SK-N-SH treated with all-trans-retinoic acid at 6 μM for 48 hours (cell line): ENCODE results near the gene SUPT4H1.

Source experiments
- ATAC-seq: fragments of 200-7000 bp; cut with Tn5 transposase; 3 replicates; pipeline ENCODE4 v1.9.1; 2020; ENCODE audit warnings: mild to moderate bottlenecking, moderate library complexity
- ARNTL ChIP-seq: fragments of 450-650 bp; formaldehyde crosslinking; IDR thresholded peaks from 2 replicates; pipeline ENCODE4 v1.5.0; 2020; ENCODE audit warnings: low read depth, mild to moderate bottlenecking, moderate library complexity, borderline replicate concordance
- BACH2 ChIP-seq: fragments of 250-450 bp; sonication (Bioruptor Pico); IDR thresholded peaks from 2 replicates; pipeline ENCODE4 v1.9.0; 2021; ENCODE audit warnings: mild to moderate bottlenecking, borderline replicate concordance
- CSDC2 ChIP-seq: fragments of 250-450 bp; sonication (Bioruptor Pico); IDR thresholded peaks from 2 replicates; pipeline ENCODE4 v1.5.0; 2020; ENCODE audit warnings: mild to moderate bottlenecking, moderate library complexity
- CSRNP3 ChIP-seq: fragments of 250-450 bp; sonication (Bioruptor Pico); IDR thresholded peaks from 2 replicates; pipeline ENCODE4 v1.5.1; 2021; ENCODE audit warnings: mild to moderate bottlenecking, moderate library complexity
- ESRRG ChIP-seq: fragments of 250-450 bp; sonication (Bioruptor Pico); IDR thresholded peaks from 2 replicates; pipeline ENCODE4 v1.6.1; 2021; ENCODE audit warnings: mild to moderate bottlenecking
- GLIS3 ChIP-seq: fragments of 250-450 bp; sonication (Bioruptor Pico); IDR thresholded peaks from 2 replicates; pipeline ENCODE4 v1.5.0; 2020; ENCODE audit warnings: mild to moderate bottlenecking, moderate library complexity
- ISL1 ChIP-seq: fragments of 250-450 bp; sonication (Bioruptor Pico); IDR thresholded peaks from 2 replicates; pipeline ENCODE4 v2.1.2; 2022; ENCODE audit warnings: mild to moderate bottlenecking, moderate library complexity
- OSR1 ChIP-seq: fragments of 250-450 bp; sonication (Bioruptor Pico); IDR thresholded peaks from 2 replicates; pipeline ENCODE4 v1.8.0; 2022; ENCODE audit warnings: moderate library complexity, mild to moderate bottlenecking, inconsistent platforms
- POU6F1 ChIP-seq: fragments of 250-450 bp; sonication (Bioruptor Pico); IDR thresholded peaks from 2 replicates; pipeline ENCODE4 v1.8.0; 2021; ENCODE audit warnings: low read depth, mild to moderate bottlenecking, moderate library complexity, borderline replicate concordance
- PPARA ChIP-seq: fragments of 250-450 bp; sonication (Bioruptor Pico); IDR thresholded peaks from 2 replicates; pipeline ENCODE4 v1.5.0; 2020; ENCODE audit warnings: mild to moderate bottlenecking, borderline replicate concordance
- RARB ChIP-seq: fragments of 250-450 bp; sonication (Bioruptor Pico); IDR thresholded peaks from 2 replicates; pipeline ENCODE4 v1.8.0; 2021; ENCODE audit warnings: mild to moderate bottlenecking, moderate library complexity
- SNAI2 ChIP-seq: fragments of 250-450 bp; sonication (Bioruptor Pico); IDR thresholded peaks from 2 replicates; pipeline ENCODE4 v1.5.0; 2020; ENCODE audit warnings: mild to moderate bottlenecking, moderate library complexity
- TCF4 ChIP-seq: fragments of 250-450 bp; sonication (Bioruptor Pico); IDR thresholded peaks from 2 replicates; pipeline ENCODE4 v1.8.0; 2021; ENCODE audit warnings: mild to moderate bottlenecking, moderate library complexity, borderline replicate concordance
- TOX ChIP-seq: fragments of 250-450 bp; sonication (Bioruptor Pico); IDR thresholded peaks from 2 replicates; pipeline ENCODE4 v1.8.0; 2021; ENCODE audit warnings: mild to moderate bottlenecking, moderate library complexity, borderline replicate concordance
- ZC3H10 ChIP-seq: fragments of 250-450 bp; sonication (Bioruptor Pico); IDR thresholded peaks from 2 replicates; pipeline ENCODE4 v1.5.1; 2021; ENCODE audit warnings: mild to moderate bottlenecking, moderate library complexity
- ZFP3 ChIP-seq: fragments of 250-450 bp; sonication (Bioruptor Pico); IDR thresholded peaks from 2 replicates; pipeline ENCODE4 v1.5.0; 2020; ENCODE audit warnings: mild to moderate bottlenecking, moderate library complexity
- ZFP30 ChIP-seq: fragments of 450-650 bp; formaldehyde crosslinking; IDR thresholded peaks from 2 replicates; pipeline ENCODE4 v1.5.0; 2022; ENCODE audit warnings: mild to moderate bottlenecking, moderate library complexity
- ZNF565 ChIP-seq: fragments of 450-650 bp; formaldehyde crosslinking; conservative IDR thresholded peaks from 2 replicates; pipeline ENCODE4 v1.5.0; 2020; ENCODE audit warnings: low read depth, mild to moderate bottlenecking, moderate library complexity
- ZNF70 ChIP-seq: fragments of 450-650 bp; formaldehyde crosslinking; IDR thresholded peaks from 2 replicates; pipeline ENCODE4 v1.5.0; 2020; ENCODE audit warnings: mild to moderate bottlenecking, moderate library complexity
- ZNF8 ChIP-seq: fragments of 450-650 bp; formaldehyde crosslinking; IDR thresholded peaks from 2 replicates; pipeline ENCODE4 v1.5.0; 2020; ENCODE audit warnings: mild to moderate bottlenecking, moderate library complexity
- TF ChIP-seq, protein P1 (sequence below): fragments of 250-450 bp; sonication (Bioruptor Pico); IDR thresholded peaks from 2 replicates; pipeline ENCODE4 v1.5.1; 2020; ENCODE audit warnings: low read depth, mild to moderate bottlenecking, moderate library complexity

The SUPT4H1 gene

GRCh38 chr17:58330997-58331814, 20.8 kb downstream of the SUPT4H1 start (continued):
- TF ChIP-seq ZNF565 (CRISPR knock-in tag): no peak
- no peak for TF ChIP-seq OSR1 (CRISPR knock-in tag)
- no peak for TF ChIP-seq TOX (CRISPR knock-in tag)
- no peak for TF ChIP-seq CSDC2 (CRISPR knock-in tag)
- TF ChIP-seq, all 23 proteins: peak for 0

GRCh38 chr17:58330538-58330996, 21.4 kb downstream of the SUPT4H1 start:
- no peak for ATAC-seq
- TF ChIP-seq ZFP30: no peak
- TF ChIP-seq ZNF70 (CRISPR knock-in tag): no peak
- TF ChIP-seq ESRRG (CRISPR knock-in tag): no peak
- no peak for TF ChIP-seq SNAI2 (CRISPR knock-in tag)
- TF ChIP-seq, protein P1, sequence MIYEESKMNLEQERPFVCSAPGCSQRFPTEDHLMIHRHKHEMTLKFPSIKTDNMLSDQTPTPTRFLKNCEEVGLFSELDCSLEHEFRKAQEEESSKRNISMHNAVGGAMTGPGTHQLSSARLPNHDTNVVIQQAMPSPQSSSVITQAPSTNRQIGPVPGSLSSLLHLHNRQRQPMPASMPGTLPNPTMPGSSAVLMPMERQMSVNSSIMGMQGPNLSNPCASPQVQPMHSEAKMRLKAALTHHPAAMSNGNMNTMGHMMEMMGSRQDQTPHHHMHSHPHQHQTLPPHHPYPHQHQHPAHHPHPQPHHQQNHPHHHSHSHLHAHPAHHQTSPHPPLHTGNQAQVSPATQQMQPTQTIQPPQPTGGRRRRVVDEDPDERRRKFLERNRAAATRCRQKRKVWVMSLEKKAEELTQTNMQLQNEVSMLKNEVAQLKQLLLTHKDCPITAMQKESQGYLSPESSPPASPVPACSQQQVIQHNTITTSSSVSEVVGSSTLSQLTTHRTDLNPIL (CRISPR knock-in tag): no peak
- TF ChIP-seq OSR1 (CRISPR knock-in tag): no peak
- TF ChIP-seq ZNF8 (CRISPR knock-in tag): no peak
- TF ChIP-seq, all 23 proteins: peak for 0

DNA sequence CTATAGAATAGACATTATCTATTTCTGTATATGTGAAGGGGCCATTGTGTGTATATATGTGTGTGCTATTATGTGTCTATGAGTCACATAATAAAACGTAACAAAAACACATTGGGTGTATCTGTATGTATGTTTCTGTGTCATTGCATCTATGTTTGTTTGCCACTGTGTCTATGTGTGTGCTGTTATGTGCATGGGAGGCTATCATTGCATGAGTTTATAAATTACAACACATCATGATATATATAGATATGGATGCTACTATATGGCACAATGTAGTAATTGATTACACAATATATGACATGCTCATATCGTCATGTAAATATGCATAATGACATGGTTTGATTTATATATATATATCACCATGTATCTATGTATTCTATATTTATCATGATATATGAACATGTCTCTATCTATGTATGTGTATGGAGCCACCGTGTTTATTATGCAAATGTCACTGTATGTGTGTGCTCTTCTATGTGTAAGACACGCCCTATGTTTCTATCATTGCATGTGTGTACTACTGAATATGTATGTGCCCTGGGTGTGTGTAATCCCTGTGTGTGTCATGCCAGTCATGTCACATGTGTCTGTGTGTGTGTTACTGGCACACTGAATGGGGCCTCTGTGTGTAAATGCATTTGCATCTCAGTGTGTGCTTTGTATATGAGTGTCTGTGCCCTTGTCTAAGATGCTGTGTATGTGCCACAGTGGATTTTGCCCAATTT, 22.0 kb downstream of the SUPT4H1 start:
- no peak for ATAC-seq
- TF ChIP-seq POU6F1 (CRISPR knock-in tag) (no peak), TCF4 (CRISPR knock-in tag) (no peak), RARB (CRISPR knock-in tag) (no peak), GLIS3 (CRISPR knock-in tag) (no peak), ARNTL (CRISPR knock-in tag) (no peak), BACH2 (CRISPR knock-in tag) (no peak), CSDC2 (CRISPR knock-in tag) (no peak), ZNF8 (CRISPR knock-in tag) (no peak), ZNF565 (CRISPR knock-in tag) (no peak), ZFP3 (CRISPR knock-in tag) (no peak), SNAI2 (CRISPR knock-in tag) (no peak), ISL1 (no peak)
- TF ChIP-seq, protein P1 (CRISPR knock-in tag): no peak

GRCh38 chr17:58329035-58329809, 22.8 kb downstream of the SUPT4H1 start:
- peak; percentile 23; the same call in 2 of the 3 replicates for ATAC-seq
- TF ChIP-seq ZFP3 (CRISPR knock-in tag) (no peak), ESRRG (CRISPR knock-in tag) (no peak)

DNA sequence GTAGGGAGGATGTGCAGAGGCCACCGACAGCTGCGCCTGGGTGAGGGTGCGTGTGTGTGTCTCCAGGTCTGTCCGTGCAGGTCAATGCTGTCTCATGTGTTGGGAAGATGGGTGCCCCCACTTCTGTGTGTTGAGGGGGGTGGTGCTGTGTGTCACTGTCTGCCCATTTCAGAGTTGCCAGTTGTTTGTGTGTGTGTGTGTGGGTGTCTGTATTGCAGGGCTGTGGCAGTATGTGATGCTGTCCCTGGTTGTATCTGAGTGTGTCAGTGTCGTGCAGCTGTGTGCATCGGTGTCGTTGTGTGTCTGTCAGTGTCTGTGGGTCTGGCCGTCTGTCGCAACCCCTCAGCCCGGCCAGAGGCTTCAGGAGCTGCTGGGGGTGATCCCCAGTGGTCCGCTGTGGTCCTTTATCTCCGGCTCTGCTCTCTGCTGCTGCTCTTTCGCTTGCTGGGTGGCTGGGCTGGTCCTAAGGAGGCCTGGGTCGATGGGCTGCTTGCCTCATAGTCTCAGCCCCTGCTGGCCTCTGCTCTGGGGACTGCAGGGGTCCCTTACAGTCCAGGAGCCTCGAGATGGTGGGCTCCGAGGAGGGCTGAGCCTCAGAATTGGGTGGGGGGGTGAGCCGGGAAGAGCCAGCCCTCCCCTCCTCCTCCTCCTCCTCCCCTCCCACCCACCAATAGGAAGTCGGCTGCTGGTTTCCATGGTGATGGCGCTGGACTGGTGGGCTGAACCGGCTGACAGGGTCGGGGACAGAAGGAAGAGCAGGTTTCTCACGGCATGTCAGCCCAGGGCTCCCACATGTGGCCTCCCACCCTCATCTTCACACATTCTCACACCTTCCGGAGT, 23.6 kb downstream of the SUPT4H1 start, which contains the start of gene TSPOAP1:
Gene TSPOAP1, minus strand, starts transcription at position 601 of the 840 bp plus-strand sequence. CDS start 875 bp downstream, outside the sequence.
- no peak for ATAC-seq
- TF ChIP-seq ZNF70 (CRISPR knock-in tag) (no peak), ZFP30 (no peak), PPARA (no peak), SNAI2 (CRISPR knock-in tag) (no peak), ESRRG (CRISPR knock-in tag) (no peak), TOX (CRISPR knock-in tag) (no peak), OSR1 (CRISPR knock-in tag) (no peak), ISL1 (no peak), ZC3H10 (CRISPR knock-in tag) (no peak), BACH2 (CRISPR knock-in tag) (no peak), CSRNP3 (no peak)
